Activated effector memory CD4-positive, alpha-beta T cell treated with anti-CD3 and anti-CD28 coated beads, Interleukin-2, amount 50 U/mL, for 16 hours (primary cell): ENCODE data around the gene GRK1.

ENCODE experiments used
- DNase-seq: peaks from one replicate; pipeline ENCODE4 v3.0.0-alpha.2; 2020

The GRK1 gene

GRCh38 chr13:113666329-113666670 is 719 bp upstream of the GRK1 start:
- DNase-seq: peak; percentile 47

DNA sequence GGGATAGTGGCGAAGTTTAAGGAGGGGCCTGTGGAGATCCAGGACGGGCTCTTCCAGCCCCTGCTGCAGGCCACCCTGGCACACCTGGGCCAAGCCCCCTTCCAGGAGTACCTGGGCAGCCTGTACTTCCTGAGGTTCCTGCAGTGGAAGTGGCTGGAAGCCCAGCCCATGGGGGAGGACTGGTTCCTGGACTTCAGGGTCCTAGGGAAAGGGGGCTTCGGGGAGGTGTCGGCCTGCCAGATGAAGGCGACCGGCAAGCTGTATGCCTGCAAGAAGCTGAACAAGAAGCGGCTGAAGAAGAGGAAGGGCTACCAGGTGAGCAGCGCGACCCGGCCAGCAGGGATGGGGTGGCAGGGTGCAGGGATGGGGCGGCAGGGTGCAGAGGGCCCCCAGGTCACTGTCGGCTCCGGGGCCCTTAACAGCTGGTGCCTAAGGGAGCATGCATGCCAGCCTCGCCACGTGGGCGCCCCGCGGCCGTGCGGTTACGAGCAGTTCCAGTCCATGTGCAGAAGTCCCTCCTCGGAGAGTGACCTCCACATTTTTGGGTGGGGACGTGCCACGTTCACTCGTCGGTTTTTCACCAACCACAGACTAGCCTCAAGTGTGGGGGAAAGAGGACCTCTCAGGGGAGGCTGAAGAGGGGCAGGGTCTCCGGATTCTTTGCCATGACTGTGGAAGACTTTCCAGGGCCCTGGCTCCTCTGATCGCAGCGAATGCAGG is 912 bp downstream of the GRK1 start:
- DNase-seq: peak; percentile 54

DNA sequence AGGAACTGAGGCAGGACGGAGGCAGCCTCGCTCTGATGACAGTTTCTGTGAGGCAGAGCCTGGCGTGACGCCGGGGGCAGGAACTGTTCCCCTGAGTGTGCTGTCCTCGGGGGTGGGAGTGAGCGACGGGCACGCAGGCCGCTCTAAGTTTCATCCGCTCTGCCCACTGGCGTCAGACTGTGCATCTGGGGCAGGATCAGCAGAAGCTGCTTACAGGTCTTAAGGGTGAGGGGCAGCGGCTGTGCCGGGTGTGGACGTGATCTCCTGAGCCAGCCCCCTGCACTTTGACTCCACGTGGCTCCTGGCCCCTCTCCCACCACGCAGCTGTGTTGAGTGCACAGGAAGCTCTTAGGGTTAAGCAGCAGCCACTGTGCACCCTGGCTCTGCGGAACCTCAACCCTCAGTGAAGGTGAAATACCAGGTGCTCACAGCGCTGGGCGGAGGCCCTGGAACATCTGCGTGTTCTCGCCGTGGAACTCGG is 1.5 kb downstream of the GRK1 start:
- DNase-seq: no peak

GRCh38 chr13:113669231-113669754 is 2.3 kb downstream of the GRK1 start:
- DNase-seq: peak; percentile 38

- peak; percentile 55 for DNase-seq
These were observed 2.8 kb downstream of the GRK1 start for GRCh38 chr13:113669755-113670341.

- DNase-seq: peak; percentile 24
These were observed 3.5 kb downstream of the GRK1 start for GRCh38 chr13:113670541-113670940.

GRCh38 chr13:113671066-113672001 is 4.3 kb downstream of the GRK1 start:
- DNase-seq: peak; percentile 50

DNA sequence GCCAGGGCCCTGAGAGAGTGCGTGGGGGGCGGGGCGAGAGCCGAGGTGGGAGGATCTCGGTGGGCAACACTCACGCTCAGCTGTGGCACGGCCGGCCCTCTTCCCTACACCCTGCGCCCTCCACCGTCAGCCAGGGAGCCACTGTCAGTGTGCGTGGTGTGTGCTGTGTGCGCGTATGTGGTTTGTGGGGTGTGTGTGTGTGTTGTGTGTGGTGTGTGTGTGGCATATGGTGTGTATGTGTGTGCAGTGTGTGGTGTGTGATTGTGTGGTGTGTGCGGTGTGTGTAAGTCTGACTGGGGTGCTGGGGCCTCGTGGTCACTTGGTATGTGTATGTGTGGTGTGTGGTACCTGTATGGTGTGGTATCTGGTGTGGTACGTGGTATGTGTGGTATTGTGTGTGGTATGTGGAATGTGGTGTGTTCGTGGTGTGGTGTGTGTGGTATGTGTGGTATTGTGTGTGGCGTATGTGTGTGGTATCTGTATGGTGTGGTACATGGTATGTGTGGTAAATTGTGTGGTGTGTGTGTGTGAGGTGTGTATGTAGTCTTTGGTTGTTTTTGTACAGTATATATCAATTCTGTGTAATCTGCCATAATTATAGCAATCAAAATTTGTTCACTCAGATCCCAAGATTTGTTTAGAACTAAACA is 5.1 kb downstream of the GRK1 start:
- DNase-seq: peak; percentile 54

DNA sequence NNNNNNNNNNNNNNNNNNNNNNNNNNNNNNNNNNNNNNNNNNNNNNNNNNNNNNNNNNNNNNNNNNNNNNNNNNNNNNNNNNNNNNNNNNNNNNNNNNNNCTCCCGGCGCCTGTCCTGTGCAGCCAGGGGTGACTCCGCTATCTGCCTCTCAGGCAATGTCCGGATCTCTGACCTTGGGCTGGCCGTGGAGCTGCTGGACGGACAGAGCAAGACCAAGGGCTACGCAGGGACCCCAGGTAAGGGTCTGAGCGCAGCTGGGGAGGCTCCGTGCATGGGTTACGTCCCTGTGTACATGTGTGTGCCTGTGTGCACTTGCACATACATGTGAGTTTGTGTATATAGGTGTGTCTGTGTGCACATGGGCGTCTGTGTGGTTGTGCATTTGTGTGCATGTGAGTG is 55.9 kb downstream of the GRK1 start:
- no peak for DNase-seq

DNA sequence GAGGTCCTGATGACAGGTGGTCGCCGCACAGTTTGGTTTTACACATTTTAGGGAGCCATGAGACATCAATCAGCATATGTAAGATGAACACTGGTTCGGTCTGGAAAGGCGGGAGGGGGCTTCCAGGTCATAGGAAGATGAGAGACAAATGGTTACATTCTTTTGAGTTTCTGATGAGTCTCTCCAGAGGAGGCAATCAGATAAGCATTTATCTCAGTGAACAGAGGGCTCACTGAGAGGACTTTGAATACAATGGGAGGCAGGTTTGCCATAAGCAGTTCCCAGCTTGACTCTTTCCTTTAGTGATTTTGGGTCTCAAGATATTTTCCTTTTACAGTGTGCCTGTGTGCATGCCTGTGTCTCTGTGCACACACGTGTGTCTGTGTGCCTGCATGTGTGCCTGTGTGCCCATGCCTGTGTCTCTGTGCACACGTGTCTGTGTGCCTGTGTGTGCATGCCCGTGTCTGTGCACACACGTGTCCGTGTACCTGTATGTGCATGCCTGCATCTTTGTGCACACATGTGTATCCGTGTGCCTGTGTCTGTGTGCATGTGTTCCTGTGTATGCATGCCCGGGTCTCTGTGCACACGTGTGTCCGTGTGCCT is 56.5 kb downstream of the GRK1 start:
- DNase-seq: no peak

DNA sequence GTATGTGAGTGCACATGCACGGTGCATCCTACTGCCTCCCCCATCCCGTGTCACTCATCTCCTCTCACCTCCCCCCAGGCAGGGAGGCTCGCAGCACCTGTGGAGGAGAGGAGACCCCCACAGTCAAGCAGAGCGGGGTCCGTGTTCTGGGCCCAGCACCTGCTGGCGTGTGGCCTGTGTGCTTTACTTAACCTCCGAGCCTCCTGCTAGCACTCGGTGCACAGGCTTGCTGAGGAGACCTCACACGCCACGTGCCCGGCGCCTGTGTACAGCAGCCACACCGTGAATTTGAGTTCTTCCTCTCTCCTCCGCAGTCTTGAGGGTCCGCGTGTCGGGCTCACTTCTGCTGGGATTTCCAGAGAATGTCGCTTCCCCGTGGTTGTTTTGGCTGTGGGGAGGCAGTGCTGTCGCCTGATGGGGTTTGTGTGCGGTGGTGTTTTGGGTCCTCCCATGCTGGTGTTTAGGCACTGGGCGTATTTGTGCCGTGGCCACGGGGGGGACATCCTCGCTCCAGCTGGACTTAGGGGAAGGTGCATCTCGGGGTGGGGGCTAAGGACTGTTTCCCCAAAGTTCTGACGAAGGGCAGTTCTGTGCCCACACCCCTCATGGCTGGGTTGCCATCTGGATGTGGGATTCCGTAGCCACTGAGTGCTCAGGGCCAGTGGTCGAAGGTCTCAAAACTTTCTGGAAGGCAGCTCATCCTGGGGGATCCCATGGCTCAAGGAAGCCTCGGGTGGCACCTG is 57.2 kb downstream of the GRK1 start:
- DNase-seq: no peak

DNA sequence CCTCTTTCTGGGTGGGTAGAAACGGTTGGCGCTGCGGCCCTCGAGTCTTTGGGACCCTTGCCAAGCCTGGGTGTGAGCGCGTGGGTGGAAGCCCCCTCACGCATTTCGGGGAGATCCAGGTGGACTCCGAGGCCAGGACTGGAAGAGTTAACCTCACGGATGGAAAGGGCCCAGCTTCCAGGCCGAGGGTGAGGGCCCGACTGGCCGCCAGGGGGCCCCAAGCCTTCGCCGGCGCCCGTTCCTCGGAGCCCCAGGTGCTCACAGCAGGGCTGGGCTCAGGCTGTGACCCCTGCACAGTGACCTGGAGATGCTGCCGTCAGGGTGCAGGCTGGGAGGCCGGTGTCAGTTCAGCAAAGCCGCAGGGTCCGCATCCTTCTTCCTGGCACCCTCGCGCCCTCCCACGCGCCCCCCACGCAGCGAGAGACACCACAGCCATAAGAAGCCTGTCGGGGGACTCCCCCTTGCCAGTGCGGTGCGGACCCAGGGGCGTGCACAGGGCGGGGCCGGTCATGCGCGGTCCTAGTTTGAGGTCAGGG is 57.8 kb downstream of the GRK1 start:
- peak; percentile 95 for DNase-seq

DNA sequence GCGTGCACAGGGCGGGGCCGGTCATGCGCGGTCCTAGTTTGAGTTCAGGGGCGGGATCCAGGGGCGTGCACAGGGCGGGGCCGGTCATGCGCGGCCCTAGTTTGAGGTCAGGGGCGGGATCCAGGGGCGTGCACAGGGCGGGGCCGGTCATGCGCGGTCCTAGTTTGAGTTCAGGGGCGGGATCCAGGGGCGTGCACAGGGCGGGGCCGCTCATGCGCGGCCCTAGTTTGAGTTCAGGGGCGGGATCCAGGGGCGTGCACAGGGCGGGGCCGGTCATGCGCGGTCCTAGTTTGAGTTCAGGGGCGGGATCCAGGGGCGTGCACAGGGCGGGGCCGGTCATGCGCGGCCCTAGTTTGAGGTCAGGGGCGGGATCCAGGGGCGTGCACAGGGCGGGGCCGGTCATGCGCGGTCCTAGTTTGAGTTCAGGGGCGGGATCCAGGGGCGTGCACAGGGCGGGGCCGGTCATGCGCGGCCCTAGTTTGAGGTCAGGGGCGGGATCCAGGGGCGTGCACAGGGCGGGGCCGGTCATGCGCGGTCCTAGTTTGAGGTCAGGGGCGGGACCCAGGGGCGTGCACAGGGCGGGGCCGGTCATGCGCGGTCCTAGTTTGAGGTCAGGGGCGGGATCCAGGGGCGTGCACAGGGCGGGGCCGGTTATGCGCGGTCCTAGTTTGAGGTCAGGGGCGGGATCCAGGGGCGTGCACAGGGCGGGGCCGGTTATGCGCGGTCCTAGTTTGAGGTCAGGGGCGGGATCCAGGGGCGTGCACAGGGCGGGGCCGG is 58.5 kb downstream of the GRK1 start:
- peak; percentile 86 for DNase-seq

- DNase-seq: peak; percentile 79
These were observed 59.2 kb downstream of the GRK1 start for GRCh38 chr13:113726106-113726821.

- DNase-seq: no peak
These were observed 60.0 kb downstream of the GRK1 start for GRCh38 chr13:113726961-113727411.

DNA sequence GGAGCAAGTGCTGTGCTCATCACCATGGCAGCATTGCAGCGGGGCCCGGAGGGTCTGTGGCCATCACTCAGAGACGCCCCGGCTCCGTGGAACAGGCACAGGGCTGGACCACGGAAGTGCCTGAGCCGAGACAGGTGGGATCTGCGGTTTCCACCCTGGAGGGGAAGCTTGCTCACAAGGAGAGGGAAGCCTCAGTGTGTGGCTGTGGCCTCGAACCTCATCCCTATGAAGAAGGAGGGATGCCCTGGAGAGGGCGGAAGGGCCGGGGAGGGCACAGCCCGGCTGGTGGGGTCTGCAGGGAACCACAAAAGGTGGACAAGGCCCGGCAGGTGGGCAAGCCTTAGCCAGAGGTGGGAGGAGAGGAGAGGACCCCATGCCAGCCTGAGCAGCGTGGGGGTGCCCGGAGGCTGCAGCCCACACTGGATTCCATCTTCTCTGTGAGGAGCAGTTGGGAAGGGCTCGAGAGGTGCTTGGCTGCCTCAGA is 61.6 kb downstream of the GRK1 start:
- no peak for DNase-seq

DNA sequence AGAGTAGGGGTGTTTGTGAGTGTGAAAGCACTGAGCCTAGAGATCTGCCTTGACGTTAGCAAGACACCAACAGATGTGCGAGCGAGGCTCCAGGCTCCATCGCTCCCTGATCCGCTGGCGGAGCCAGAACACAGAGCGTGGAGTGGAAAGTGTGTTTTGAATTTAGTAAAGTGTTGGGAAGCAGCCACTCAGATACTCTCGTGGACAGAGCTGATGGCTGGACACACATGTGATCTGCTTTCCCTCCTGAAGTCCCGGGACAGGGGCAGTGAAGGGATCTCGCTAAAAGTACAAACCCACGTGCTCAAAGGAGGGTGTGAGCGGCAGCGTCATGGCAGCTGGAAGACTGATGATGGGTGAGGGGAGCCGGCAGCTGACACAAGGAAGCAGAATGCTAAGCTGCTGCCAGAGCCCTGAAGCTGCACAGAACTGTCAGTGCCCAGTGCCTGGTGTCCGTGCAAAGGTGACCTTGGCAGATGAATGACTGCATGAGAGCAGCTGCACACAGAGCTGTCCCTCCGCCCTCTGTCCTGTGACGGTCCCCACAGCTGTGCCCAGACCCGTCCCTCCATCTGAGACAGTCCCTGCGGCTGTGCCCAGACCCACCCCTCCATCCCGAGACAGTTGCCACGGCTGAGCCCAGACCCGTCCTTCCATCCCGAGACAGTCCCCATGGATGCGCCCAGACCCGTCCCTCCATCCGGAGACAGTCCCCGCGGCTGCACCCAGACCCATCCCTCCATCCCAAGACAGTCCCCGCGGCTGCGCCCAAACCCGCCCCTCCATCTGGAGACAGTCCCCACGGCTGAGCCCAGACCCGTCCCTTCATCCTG is 62.4 kb downstream of the GRK1 start:
- DNase-seq: no peak

DNA sequence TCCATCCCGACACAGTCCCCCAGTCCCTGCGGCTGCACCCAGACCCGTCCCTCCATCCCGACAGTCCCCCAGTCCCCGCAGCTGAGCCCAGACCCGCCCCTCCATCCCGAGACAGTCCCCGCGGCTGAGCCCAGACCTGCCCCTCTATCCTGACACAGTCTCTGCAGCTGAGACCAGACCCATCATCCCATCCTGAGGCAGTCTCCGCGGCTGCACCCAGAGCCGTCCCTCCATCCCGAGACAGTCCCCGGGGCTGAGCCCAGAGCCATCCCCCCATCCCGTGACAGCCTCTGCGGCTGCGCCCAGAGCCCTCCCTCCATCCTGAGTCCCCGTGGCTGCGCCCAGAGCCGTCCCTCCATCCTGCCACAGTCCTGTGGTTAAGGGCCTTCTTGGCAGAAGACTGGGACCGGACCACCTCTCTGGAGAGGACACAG is 63.3 kb downstream of the GRK1 start:
- no peak for DNase-seq

GRCh38 chr13:113730831-113731191 is 63.8 kb downstream of the GRK1 start:
- DNase-seq: no peak
